OCI-LY7 (cell line): ENCODE measurements around the gene KMT2B. TPM values are rescaled to one million over a fixed set of nuclear protein-coding genes. Genes with fewer than 3 reads are reported as not detected.
"Not testable (repeated sequence)": the region's sequence is repeated elsewhere in the genome, so short reads cannot be mapped to it uniquely, and the experiment has no call there.

Experiments used
- BruUV-seq: library from RNA; stranded (reverse); fragments of 400-500 nt; replicated peaks from 2 replicates; lab custom pipeline; 2021; lab: Mats Ljungman, UMichigan
- CTCF ChIA-PET: fragments of 300-600 bp; sonication (Branson Sonifier 250); formaldehyde crosslinking; loops from one replicate; lab custom pipeline; 2022; ENCODE audit warnings: antibody characterized with exemption; ENCODE audit not compliant: unreplicated experiment; lab: Charles Lee
- POLR2A ChIA-PET: fragments of 300-600 bp; sonication (Branson Sonifier 250); formaldehyde crosslinking; loops from one replicate; lab custom pipeline; 2022; ENCODE audit warnings: antibody characterized with exemption; lab: Charles Lee
- DNase-seq: peaks from one replicate; pipeline ENCODE4 v3.0.0-alpha.2; 2015; ENCODE audit warnings: low spot score
- H2AFZ ChIP-seq: fragments of 200-600 bp; sonication (generic), shearing (Covaris generic); 2 replicates; pipeline ENCODE4 v1.6.1; 2014; ENCODE audit warnings: mild to moderate bottlenecking, antibody characterized with exemption, low read length, moderate library complexity
- H3K27ac ChIP-seq: fragments of 200-600 bp; sonication (generic); 2 replicates; pipeline ENCODE4 v1.5.1; 2014; ENCODE audit warnings: mixed run types, low read depth, mild to moderate bottlenecking, moderate library complexity, low read length, inconsistent platforms; ENCODE audit not compliant: poor library complexity, severe bottlenecking
- H3K36me3 ChIP-seq: fragments of 200-600 bp; sonication (generic); 2 replicates; pipeline ENCODE4 v1.6.1; 2014; ENCODE audit warnings: mild to moderate bottlenecking, antibody characterized with exemption, low read length, moderate library complexity, mixed read lengths; ENCODE audit not compliant: insufficient read depth
- H3K4me1 ChIP-seq: fragments of 200-600 bp; sonication (generic); 2 replicates; pipeline ENCODE4 v1.5.1; 2014; ENCODE audit warnings: mild to moderate bottlenecking, low read length; ENCODE audit not compliant: insufficient read depth, poor library complexity, severe bottlenecking
- H3K4me2 ChIP-seq: fragments of 200-600 bp; sonication (generic); 2 replicates; pipeline ENCODE4 v1.6.1; 2014; ENCODE audit warnings: mild to moderate bottlenecking, low read length
- H3K4me3 ChIP-seq: fragments of 200-600 bp; sonication (generic); 2 replicates; pipeline ENCODE4 v1.5.1; 2014; ENCODE audit warnings: mild to moderate bottlenecking, low read depth, low read length; ENCODE audit not compliant: poor library complexity, severe bottlenecking
- H3K79me2 ChIP-seq: fragments of 200-600 bp; sonication (generic); 2 replicates; pipeline ENCODE4 v1.6.1; 2016; ENCODE audit warnings: low read depth, mild to moderate bottlenecking, low read length, moderate library complexity, mixed read lengths; ENCODE audit not compliant: insufficient read depth
- H3K9me2 ChIP-seq: fragments of 200-600 bp; sonication (generic); 2 replicates; pipeline ENCODE4 v1.6.1; 2016; ENCODE audit warnings: mild to moderate bottlenecking, low read length, mixed read lengths; ENCODE audit not compliant: insufficient read depth
- H3K9me3 ChIP-seq: fragments of 200-600 bp; sonication (generic); 2 replicates; pipeline ENCODE4 v1.6.1; 2014; ENCODE audit warnings: mild to moderate bottlenecking, mixed run types, low read length, mixed read lengths
- H4K20me1 ChIP-seq: fragments of 200-600 bp; sonication (generic); 2 replicates; pipeline ENCODE4 v1.6.1; 2014; ENCODE audit warnings: mild to moderate bottlenecking, antibody characterized with exemption, low read length, moderate library complexity, mixed read lengths; ENCODE audit not compliant: insufficient read depth
- CTCF ChIP-seq: fragments of 200-600 bp; sonication (generic); conservative IDR thresholded peaks from 2 replicates; pipeline ENCODE4 v1.5.1; 2014; ENCODE audit warnings: mild to moderate bottlenecking, antibody characterized with exemption, low read length, moderate library complexity, mixed read lengths
- EZH2phosphoT487 ChIP-seq: fragments of 200-600 bp; sonication (generic); IDR thresholded peaks from 2 replicates; pipeline ENCODE4 v1.6.1; 2018; ENCODE audit warnings: low read depth, borderline replicate concordance, mild to moderate bottlenecking, mixed run types, antibody characterized with exemption, low read length, moderate library complexity, mixed read lengths
- intact Hi-C: fragments of 100-400 bp; cut with micrococcal nuclease; formaldehyde crosslinking; loops from one replicate; pipeline ENCODE4 v1.10.0; 2022; ENCODE audit not compliant: unreplicated experiment
- total RNA-seq, 2 experiments: library from RNA; depleted of rRNA in 1 of 2; stranded (reverse); fragments of >200 nt in 1 of 2; shearing (Covaris generic) in 1 of 2; gene quantifications; 2 replicates each; pipeline ENCODE4 v1.2.3, GENCODE V29; 2014 to 2022

KMT2B gene
- total RNA-seq, 2 experiments from 2014 or later: 25.2 to 56.2 TPM

DNA sequence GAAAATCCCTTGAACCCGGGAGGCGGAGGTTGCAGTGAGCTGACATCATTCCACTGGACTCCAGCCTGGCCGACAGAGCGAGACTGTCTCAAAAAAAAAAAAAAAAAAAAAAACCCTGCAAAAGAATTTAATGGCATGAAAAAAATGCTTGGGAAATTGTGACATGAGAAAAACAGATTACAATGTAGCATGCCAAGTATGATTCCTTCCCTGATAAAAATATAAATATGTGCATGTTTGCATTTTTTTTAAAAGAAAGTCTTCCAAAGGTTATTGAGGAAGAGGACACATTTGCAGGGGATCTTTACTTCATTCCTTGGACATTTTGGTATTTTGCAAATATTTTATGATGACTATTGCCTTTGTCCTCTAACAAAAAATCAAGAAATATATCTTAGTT is 28.0 kb upstream of the KMT2B start:
- no peak overlapping the region for H3K27ac ChIP-seq
- H3K4me3 ChIP-seq: no peak overlapping the region
- no peaks in the 10 kb centered on the region for H3K9me3 ChIP-seq
- intact Hi-C loops: loop anchor here (5.0 kb wide), 1 partner anchor 143 kb away; the partner anchor contains the start of gene TMEM147
- no peaks in the 10 kb centered on the region for H3K36me3 ChIP-seq
- no peak overlapping the region for H3K4me2 ChIP-seq
- no peak for TF ChIP-seq CTCF
- no peak for TF ChIP-seq EZH2phosphoT487
- ChIA-PET CTCF (no interaction called here), POLR2A (no interaction called here)
- no peak for DNase-seq
- no peak overlapping the region for H2AFZ ChIP-seq
- no peaks in the 10 kb centered on the region for H4K20me1 ChIP-seq
- no peaks in the 10 kb centered on the region for H3K79me2 ChIP-seq
- no TSS peak for BruUV-seq
- no peaks in the 10 kb centered on the region for H3K4me1 ChIP-seq
- H3K9me2 ChIP-seq: no peaks in the 10 kb centered on the region

DNA sequence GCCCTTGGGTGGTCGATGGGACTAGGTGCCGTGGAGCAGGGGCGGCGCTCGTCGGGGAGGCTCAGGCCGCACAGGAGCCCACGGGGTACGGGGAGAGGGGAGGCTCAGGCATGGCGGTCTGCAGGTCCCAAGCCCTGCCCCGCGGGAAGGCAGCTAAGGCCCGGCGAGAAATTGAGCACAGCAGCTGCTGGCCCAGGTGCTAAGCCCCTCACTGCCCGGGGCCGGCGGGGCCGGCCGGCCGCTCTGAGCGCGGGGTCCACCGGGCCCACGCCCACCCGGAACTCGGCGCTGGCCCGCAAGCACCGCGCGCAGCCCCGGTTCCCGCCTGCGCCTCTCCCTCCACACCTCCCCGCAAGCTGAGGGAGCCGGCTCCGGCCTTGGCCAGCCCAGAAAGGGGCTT is 26.7 kb upstream of the KMT2B start:
- intact Hi-C loops: loop anchor here (5.0 kb wide), 1 partner anchor 144 kb away; the partner anchor contains the start of gene TMEM147
- not testable (repeated sequence) for H3K9me2 ChIP-seq, DNase-seq, H3K4me1 ChIP-seq, H3K4me3 ChIP-seq, H2AFZ ChIP-seq, BruUV-seq, H3K36me3 ChIP-seq, H3K4me2 ChIP-seq, H3K9me3 ChIP-seq, H3K27ac ChIP-seq, H4K20me1 ChIP-seq, H3K79me2 ChIP-seq
- ChIA-PET POLR2A (interaction anchor here (0.7 kb wide), 1 partner anchor 287 kb away, joined by 3 read pairs; no protein-coding TSS in a partner anchor), CTCF (interaction anchor here (0.6 kb wide), 1 partner anchor 53 kb away, joined by 8 read pairs; no protein-coding TSS in a partner anchor)

- H3K36me3 ChIP-seq: no peaks in the 10 kb centered on the region
- H4K20me1 ChIP-seq: no peaks in the 10 kb centered on the region
- intact Hi-C loops: loop anchor here (5.0 kb wide), 1 partner anchor 145 kb away; the partner anchor contains the start of gene TMEM147
- H3K79me2 ChIP-seq: no peaks in the 10 kb centered on the region
- POLR2A ChIA-PET: interaction anchor here (0.6 to 1.3 kb wide), 4 partner anchors 19 to 361 kb away, joined by 3 to 6 read pairs (median 6); partner anchors contain the start of gene COX6B1
- no peaks in the 10 kb centered on the region for H3K4me1 ChIP-seq
- no peak overlapping the region for H2AFZ ChIP-seq
- DNase-seq: no peak
- H3K4me2 ChIP-seq: no peak overlapping the region
- CTCF ChIA-PET: no interaction called here
- H3K4me3 ChIP-seq: no peak overlapping the region
- TF ChIP-seq CTCF (peak; percentile 21; the same call in 1 of the 2 replicates), EZH2phosphoT487 (no peak)
- no peaks in the 10 kb centered on the region for H3K9me2 ChIP-seq
- no TSS peak for BruUV-seq
- H3K9me3 ChIP-seq: no peaks in the 10 kb centered on the region
- H3K27ac ChIP-seq: no peak overlapping the region
Measured at GRCh38 chr19:35692010-35692409, 25.8 kb upstream of the KMT2B start.
